GM11168 (cell line): ENCODE measurements around the gene FAM83F.

Experiments
- in situ Hi-C: fragments of 300-500 bp; cut with MboI; formaldehyde crosslinking; loops from one replicate; pipeline ENCODE4 v1.12.0; 2022; ENCODE audit warnings: low sequenced_read_pairs; ENCODE audit not compliant: unreplicated experiment

FAM83F gene

DNA sequence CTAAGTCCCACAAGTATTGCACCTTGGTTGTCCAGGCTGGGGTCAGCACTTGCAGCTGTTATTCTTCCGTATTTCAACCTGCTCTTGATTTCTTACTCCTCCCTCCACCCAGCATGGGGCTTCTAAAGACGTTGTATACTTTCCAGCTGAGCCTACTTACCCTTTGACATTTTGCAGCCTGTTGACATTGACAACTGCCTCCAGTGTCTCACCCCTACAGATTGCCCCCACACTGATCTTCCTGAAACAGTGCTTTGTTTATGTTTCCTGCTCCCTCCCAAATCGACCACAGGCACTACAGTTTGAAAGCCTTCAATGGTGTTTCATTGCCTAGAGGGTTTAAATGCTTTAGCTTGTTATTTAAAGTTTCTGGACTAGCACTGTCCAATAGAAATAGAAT is 56.6 kb downstream of the FAM83F start:
- in situ Hi-C loops, result no loop called here

DNA sequence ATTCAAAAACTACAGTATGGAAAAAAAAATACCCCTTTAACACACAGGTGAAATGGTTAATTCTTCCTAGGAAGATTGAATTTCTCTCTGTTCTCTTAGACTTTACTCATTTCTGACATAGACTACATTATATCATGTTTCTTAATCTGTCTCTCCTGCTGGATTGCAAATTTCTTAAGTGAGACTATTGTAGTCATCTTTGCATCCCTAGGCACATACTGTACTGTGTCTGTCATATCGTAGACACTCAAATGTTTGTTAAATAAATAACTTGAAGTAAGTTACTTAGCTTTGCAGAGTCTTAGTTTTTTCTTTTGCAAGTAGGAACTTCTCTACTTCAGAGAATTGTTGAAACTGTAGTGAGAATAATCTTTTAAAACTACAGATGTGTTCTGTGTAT is 58.7 kb downstream of the FAM83F start:
- in situ Hi-C loops, result no loop called here

DNA sequence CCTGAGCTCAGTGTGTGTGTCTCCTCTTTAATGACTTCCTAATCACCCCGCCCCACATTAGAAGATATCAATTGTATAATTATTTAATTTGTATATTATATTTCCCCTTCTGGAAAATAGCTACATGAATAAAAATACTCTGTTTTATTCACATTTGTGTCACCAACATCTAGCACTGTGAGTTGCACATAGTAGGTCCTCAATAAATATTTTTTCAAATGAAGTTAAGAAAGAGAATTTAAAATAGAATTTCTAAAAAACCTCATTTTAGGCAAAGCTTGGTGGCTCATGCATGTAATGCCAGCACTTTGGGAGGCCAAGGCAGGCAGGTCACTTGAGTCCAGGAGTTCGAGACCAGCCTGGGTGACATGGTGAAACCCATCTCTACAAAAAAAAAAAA is 59.7 kb downstream of the FAM83F start:
- in situ Hi-C loops, result no loop called here

DNA sequence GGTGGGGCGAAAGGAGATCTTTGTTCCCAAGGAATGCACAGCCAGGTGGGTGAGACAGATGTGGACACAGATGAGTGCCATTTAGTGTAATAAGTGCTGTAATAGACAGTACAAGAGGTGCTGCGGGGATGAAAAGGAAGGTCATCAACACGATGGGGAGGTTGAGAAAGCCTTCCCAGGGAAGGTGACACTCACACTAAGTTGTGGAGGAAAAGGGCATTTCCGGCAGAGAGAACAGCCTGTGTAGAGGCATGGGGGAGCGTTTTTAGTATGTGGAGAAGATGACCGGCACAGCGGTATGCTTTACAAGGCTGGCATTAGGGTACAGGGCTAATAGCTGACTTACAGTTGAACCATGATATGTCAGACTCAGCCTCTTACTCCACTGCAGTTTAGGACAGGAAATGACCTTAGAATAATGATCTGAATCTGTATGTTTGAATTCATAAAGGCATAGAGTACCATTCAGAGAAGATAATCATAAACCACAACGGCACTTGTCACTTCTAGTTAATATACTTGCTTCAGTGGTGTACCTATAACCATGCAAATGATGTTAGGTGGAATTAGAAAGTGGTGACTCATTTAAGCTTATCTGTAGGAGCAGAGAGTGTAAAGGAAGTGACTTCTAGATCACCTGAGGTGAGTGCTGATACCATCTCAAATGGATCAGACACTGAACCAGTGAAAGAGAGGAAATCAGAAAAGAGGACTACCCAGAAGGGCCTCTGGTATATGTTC is 60.6 kb downstream of the FAM83F start:
- in situ Hi-C loops, result no loop called here

DNA sequence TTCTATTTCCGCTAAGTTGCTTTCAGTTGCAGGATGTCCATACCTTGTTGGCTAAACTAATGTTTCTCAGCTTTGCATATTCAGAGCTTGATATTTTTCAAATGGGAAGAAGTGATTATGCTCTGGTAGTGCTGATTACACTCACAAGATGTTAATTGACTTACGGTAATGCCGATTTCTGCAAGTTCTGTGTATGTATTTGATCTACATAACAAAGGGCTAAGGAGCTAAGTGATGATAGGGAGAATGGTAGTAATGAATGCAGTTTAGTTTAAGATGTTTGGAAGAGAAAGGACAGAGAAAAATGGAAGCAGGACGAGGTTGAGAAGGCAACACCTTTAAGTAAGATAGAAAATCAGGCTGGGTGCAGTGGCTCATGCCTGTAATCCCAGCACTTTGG is 61.4 kb downstream of the FAM83F start:
- in situ Hi-C loops, result no loop called here

DNA sequence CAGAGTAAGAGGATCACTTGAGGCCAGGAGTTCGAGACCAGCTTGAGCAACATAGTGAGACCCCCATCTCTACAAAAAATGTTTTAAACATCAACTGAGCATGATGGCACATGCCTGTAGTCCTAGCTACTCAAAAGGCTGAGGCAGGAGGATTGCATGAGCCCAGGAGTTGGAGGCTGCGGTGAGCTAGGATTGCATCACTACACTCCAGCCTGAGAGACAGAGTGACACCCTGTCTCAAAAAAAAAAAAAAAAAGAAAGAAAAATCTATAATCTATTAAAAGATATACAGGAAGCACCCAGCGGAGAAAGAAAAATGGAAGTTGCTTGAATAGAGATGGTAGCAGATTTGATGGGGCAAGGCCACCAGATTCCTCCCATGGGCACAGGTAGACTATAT is 61.8 kb downstream of the FAM83F start:
- in situ Hi-C loops, result no loop called here

DNA sequence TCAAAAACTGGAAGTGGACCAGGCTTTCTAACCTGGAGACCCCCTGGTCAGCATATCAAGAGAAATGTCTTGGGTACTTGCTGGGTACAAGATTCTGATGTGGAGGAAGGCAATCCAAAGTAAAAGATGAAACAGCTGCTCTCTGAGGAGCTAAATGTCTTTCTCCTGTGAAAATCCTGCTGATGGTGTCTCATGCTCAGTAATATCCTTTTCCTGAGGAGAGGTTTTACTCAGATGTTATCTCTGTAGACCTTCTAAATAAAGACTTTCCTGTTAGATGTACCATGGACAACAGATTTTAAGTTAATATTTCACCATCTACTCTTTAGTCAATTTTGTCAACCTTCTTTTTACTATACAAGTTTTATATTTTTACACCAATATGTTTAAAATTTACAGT is 62.9 kb downstream of the FAM83F start:
- in situ Hi-C loops, result no loop called here

DNA sequence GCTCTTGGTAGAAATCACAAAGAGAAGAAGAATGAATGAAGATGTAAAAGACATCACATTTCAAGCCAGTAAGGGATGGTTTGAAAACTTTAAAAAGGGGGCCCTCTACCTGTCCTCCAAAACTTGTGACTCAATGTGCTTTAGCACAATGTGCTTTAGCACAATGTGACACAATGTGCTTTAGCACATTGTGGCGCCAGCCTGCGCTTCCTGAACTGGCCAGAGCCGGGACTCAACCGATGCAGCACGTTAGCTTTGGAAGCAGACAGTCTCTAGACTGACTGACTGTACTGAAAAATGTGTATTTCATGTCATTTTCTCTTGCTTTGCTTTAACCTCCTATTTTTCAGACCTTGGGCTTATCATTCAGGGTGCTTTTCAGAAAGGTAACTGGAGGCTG is 63.5 kb downstream of the FAM83F start:
- in situ Hi-C loops, result no loop called here

DNA sequence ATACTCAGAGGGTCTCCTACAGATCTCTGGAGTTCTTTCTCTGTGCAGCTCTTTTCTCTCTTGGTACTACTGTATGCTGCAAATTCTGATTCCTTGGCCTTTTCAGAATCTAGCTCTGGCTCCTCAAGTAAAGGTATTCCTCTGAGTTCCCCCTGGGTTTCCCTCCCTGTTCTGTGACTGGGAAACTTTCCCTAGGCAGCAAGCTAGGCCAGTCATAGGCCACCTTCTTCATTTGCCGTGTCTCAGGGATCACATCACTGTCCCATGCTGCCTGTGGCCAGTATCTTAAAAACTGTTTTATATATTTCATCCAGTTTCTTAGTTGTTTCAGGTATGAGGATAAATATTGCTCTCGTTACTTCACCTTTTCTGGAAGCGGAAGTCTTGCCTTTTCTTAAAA is 71.2 kb downstream of the FAM83F start:
- in situ Hi-C loops, result no loop called here

DNA sequence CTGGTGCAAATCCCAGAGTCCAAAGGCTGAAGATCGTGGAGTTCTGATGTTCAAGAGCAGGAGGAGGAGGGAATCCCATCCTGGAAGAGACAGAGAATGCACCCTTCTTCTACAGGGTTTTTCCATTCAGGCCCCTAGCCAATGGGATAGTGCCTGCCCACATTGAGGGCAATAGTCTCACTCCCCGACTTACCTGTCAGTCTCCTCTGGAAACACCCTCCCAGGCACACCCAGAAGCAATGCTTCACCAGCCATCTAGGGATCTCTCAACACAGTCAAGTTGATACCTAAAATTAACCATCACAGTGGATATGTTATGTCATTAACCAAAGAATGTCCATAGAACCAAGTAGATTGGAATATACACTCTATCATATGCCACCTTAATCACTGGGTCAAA is 72.9 kb downstream of the FAM83F start:
- in situ Hi-C loops, result no loop called here

DNA sequence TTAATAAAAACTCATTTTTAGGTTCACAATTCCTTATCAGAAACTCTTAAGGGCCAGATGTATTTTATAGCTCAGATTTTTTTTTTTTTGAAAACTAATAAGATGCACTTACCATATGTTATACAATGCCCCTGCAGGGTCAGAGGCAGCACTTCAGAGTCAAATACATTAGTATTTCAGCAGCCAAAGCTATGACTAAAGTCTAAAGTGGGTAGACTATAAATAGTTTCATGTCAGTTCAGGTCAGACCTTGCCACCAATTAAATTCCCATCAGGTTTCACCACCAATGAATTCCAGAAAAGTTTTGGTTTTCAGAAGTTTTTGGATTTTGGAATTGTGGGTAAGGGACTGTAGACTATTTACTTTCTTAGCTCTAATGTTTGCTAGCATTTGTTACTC is 75.9 kb downstream of the FAM83F start:
- in situ Hi-C loops, result no loop called here

DNA sequence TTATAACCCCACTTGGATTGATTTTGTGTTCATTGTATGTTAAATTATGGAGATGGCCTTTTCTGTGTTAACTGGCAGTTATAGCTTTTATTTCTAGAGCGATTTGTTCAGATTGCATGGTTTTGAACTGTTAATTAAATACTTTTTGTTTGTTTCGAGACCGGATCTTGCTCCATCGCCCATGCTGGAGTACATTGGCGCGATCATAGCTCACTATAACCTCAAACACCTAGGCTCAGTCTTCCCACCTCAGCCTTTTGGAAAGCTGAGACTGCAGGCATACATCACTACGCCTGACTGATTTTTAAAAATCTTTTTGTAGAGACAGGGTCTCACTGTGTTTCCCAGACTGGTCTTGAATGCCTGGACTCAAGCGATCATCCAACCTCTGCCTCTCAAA is 77.0 kb downstream of the FAM83F start:
- in situ Hi-C loops, result no loop called here

DNA sequence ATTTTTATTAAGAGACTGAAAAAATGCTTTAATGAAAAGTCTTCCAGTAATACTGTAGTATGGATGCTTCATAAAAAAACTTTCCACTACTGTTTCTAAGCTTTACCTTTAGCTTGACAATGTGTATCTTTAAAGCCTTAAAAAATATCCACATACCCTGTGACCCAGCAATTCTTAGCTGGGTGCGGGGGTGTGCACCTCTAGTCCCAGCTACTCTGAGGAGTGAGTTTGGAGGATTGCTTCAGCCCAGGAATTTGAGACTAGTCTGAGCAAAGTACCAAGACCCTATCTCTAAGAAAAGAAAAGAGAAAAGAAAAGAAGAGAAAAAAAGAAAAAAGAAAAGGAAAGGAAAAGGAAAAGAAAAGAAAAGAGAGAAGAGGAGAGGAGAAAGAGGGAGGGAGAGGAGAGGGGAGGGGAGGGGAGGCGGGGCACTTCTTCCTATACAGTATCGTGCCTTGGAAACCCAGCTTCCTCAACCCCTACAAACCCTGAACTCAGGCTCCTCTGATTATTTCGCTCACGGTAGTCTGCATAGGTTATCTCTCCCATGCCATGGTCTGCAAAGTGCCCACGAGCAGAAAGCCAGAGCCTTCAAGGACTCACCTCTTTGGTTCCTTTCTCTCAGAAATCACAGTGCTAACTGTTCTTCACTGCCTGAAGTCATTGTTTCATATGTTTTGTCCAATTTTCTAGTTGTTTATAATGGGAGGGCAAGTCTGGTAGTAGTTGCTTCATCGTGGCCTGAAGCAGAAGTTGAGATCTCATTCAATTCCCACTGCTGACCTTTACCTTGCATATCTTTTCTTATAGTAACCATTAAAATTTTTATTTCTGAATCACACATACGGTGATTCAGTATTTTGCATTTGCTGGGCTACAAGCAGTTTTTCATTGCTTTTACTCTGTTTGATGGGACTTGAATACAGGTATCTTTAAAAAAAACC is 82.2 kb downstream of the FAM83F start:
- in situ Hi-C loops, result no loop called here

DNA sequence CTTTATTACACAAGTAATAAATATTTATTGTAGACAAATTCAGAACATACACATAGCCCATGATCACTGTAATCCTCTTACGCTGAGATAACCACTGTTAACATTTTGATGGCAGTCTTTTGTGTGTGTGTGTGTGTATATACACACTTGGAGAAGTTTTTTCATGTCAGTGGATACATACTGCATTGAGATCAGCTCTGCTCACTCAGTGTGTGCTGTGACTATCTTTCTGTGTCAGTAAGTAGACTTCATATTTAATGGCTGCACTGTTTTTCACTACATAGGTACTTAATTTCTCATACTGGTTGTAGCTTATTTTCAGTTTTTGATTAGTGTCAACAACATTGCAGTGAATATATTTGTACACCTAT is 82.9 kb downstream of the FAM83F start:
- in situ Hi-C loops, result no loop called here

DNA sequence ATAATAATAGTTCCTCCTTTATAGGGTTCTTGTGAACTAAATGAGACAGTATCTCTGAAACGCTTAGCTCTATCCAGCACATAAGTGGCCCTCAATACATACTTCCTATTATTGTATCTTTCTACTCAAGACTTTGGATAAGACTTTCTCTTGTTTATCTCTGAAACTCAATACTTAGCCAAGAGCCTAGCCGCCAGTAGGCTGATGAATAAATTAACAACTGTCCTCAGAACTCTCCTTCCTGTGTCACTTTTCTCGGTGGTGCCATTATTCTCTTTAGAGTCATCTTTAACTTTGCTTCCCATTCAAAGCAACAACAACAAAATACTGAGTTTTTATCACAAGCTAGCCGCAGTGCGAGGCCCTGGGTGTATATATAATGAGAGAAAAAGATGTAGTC is 86.9 kb downstream of the FAM83F start:
- in situ Hi-C loops, result no loop called here

DNA sequence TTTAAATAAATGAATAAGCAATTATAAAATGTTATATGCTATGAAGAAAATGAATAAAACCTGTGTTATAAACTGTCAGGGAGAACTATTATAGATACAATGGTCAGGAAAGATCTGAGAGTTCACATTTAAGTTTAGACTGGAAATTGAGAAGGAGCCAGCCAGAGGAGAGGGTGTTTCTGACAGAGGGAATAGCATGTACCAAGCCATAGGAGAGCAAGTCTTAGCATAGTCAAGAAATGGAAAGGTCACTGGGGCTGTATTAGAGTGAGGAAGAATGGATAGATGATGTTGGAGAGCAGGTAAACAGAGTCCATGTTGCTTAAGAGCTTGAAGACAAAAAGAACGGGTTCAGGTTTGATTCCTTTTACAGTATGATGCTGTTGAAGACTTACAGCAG is 87.4 kb downstream of the FAM83F start:
- in situ Hi-C loops, result no loop called here

DNA sequence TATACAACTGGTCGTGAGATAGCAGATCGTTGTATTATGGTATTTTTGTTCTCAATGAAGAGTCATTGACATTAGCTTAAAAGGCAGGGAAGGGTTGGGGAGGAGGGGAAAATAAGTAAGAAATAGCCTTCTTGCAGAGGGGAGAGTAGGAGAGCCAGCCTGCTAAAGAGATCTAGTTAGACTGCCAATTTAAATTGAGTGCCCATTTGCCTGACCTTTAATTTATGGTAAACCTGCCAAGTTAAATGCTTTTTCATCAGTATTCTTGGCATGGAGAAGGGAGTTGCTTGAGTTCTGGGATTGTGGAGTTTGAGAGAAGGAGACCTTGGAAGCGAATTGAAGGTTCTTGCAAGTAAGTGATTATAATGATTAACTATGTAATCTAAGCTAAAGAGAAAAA is 89.0 kb downstream of the FAM83F start:
- in situ Hi-C loops, result no loop called here

DNA sequence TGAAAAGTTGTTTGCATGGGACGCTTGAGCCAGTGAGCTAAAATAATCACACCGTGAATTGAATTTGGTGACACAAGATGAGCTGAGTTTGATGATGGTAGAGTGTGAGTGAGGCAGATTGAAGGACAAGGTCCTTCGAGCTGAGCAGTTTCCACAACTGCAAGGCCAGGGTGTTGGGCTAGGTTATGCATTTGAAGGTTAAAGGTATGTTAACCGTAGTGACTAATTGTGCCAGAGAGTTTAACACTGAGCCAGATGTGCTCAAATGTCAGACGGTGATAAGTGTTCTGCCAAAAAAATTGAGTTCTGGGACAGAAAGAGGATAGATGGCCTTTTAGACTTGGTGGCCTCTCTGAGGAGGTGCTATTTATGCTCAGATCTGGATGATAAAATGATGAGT is 89.5 kb downstream of the FAM83F start:
- in situ Hi-C loops, result no loop called here

DNA sequence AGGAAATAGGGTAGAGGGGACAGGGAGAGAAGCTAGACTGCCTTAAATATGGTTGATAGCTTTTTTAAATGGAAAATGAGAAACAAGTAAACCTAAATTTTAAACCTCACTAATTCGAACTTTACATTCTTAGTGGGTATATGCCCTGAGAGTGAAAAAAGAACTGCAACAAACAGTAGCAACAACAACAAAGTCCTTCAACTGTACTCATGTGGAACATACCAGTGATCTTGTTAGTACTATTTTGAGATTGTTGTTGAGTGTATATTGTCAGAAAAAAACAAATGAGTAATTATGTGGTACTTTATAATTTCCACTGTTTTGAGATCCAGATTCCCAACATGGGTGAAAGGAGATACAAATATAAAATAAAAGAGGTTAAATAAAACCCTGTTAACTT is 94.1 kb downstream of the FAM83F start:
- in situ Hi-C loops, result no loop called here
